ENCODE data around the gene TBC1D22A.

The TBC1D22A gene

DNA sequence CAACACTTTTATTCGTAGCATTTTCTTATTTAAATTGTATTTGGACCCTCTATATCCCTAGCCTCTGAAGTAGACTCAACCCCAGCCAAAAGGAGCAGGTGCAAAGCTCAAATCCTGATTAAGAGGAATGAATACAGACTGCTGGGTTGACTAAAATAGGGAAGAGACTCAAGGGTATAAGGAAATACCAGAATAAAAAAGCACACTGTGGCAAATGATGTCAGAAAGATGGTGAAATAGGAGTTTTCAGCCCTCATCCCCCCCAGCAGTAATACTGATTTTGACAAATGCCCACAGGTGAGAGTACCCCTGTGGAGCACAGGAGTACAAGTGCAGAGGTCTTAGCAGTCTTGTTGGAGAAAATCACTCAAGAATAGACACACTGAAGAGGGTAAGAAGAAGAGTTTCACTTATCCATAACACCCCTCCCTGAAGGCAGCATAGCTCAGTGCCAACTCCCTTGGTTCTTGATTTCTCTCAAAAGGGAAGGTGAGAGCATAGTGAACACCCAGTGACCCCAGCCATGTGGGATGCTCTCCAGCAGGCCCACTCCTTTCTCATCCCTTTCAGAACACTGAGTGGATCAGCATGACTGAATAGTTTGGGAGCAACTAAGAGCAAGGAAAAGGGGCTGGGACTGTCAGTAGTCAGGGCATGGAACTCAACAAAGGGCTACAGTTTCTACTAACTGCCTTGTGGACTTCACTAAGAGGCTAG, 71.7 kb downstream of the TBC1D22A start (continued):
- TF ChIP-seq, protein P1, sequence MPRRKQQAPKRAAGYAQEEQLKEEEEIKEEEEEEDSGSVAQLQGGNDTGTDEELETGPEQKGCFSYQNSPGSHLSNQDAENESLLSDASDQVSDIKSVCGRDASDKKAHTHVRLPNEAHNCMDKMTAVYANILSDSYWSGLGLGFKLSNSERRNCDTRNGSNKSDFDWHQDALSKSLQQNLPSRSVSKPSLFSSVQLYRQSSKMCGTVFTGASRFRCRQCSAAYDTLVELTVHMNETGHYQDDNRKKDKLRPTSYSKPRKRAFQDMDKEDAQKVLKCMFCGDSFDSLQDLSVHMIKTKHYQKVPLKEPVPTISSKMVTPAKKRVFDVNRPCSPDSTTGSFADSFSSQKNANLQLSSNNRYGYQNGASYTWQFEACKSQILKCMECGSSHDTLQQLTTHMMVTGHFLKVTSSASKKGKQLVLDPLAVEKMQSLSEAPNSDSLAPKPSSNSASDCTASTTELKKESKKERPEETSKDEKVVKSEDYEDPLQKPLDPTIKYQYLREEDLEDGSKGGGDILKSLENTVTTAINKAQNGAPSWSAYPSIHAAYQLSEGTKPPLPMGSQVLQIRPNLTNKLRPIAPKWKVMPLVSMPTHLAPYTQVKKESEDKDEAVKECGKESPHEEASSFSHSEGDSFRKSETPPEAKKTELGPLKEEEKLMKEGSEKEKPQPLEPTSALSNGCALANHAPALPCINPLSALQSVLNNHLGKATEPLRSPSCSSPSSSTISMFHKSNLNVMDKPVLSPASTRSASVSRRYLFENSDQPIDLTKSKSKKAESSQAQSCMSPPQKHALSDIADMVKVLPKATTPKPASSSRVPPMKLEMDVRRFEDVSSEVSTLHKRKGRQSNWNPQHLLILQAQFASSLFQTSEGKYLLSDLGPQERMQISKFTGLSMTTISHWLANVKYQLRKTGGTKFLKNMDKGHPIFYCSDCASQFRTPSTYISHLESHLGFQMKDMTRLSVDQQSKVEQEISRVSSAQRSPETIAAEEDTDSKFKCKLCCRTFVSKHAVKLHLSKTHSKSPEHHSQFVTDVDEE (CRISPR knock-in tag; IDR thresholded peaks at IDR 0.05): no peak
- no peak for TF ChIP-seq OSR1 (CRISPR knock-in tag; IDR thresholded peaks at IDR 0.05)
- TF ChIP-seq GLIS3 (CRISPR knock-in tag; IDR thresholded peaks at IDR 0.05): no peak
- no peak for TF ChIP-seq PPARA (CRISPR knock-in tag; IDR thresholded peaks at IDR 0.05; ENCODE audit: borderline replicate concordance)
- TF ChIP-seq ZNF565 (CRISPR knock-in tag; conservative IDR thresholded peaks at IDR 0.05; ENCODE audit: low read depth): no peak
- TF ChIP-seq, protein P2, sequence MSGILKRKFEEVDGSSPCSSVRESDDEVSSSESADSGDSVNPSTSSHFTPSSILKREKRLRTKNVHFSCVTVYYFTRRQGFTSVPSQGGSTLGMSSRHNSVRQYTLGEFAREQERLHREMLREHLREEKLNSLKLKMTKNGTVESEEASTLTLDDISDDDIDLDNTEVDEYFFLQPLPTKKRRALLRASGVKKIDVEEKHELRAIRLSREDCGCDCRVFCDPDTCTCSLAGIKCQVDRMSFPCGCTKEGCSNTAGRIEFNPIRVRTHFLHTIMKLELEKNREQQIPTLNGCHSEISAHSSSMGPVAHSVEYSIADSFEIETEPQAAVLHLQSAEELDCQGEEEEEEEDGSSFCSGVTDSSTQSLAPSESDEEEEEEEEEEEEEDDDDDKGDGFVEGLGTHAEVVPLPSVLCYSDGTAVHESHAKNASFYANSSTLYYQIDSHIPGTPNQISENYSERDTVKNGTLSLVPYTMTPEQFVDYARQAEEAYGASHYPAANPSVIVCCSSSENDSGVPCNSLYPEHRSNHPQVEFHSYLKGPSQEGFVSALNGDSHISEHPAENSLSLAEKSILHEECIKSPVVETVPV (CRISPR knock-in tag; IDR thresholded peaks at IDR 0.05): no peak
- no peak for TF ChIP-seq ARNTL (CRISPR knock-in tag; IDR thresholded peaks at IDR 0.05; ENCODE audit: borderline replicate concordance, low read depth)

DNA sequence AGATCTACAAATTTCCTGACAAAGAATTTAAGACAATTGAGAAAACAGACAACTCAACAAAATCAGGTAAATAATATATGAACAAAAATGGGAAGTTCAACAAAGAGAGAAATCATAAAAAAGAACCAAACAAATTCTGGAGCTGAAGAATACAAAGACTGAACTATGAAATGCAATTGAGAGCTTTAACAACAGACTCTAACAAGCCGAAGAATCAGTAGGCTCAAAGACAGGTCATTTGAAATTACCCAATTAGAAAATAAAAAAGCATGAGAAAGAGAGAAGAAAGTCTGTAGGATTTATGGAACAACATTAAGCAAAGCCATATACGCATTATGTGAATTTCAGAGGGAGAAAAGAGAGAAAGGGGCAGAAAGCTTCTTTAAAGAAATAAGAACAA, 72.8 kb downstream of the TBC1D22A start:
- TF ChIP-seq RARB (CRISPR knock-in tag; IDR thresholded peaks at IDR 0.05) (no peak), ZC3H10 (CRISPR knock-in tag; IDR thresholded peaks at IDR 0.05) (no peak), ESRRG (CRISPR knock-in tag; IDR thresholded peaks at IDR 0.05) (no peak), CSDC2 (CRISPR knock-in tag; IDR thresholded peaks at IDR 0.05) (no peak), OSR1 (CRISPR knock-in tag; IDR thresholded peaks at IDR 0.05) (no peak), BACH2 (CRISPR knock-in tag; IDR thresholded peaks at IDR 0.05; ENCODE audit: borderline replicate concordance) (no peak), ISL1 (CRISPR knock-in tag; IDR thresholded peaks at IDR 0.05) (no peak), ZFP30 (CRISPR knock-in tag; IDR thresholded peaks at IDR 0.05) (no peak), SNAI2 (CRISPR knock-in tag; IDR thresholded peaks at IDR 0.05) (no peak), PPARA (CRISPR knock-in tag; IDR thresholded peaks at IDR 0.05; ENCODE audit: borderline replicate concordance) (no peak), GLIS3 (CRISPR knock-in tag; IDR thresholded peaks at IDR 0.05) (no peak), ZFP3 (CRISPR knock-in tag; IDR thresholded peaks at IDR 0.05) (no peak), ZNF8 (CRISPR knock-in tag; IDR thresholded peaks at IDR 0.05) (no peak), TOX (CRISPR knock-in tag; IDR thresholded peaks at IDR 0.05; ENCODE audit: borderline replicate concordance) (no peak), ZNF565 (CRISPR knock-in tag; conservative IDR thresholded peaks at IDR 0.05; ENCODE audit: low read depth) (no peak), TCF4 (CRISPR knock-in tag; IDR thresholded peaks at IDR 0.05; ENCODE audit: borderline replicate concordance) (no peak)
- TF ChIP-seq, protein P3, sequence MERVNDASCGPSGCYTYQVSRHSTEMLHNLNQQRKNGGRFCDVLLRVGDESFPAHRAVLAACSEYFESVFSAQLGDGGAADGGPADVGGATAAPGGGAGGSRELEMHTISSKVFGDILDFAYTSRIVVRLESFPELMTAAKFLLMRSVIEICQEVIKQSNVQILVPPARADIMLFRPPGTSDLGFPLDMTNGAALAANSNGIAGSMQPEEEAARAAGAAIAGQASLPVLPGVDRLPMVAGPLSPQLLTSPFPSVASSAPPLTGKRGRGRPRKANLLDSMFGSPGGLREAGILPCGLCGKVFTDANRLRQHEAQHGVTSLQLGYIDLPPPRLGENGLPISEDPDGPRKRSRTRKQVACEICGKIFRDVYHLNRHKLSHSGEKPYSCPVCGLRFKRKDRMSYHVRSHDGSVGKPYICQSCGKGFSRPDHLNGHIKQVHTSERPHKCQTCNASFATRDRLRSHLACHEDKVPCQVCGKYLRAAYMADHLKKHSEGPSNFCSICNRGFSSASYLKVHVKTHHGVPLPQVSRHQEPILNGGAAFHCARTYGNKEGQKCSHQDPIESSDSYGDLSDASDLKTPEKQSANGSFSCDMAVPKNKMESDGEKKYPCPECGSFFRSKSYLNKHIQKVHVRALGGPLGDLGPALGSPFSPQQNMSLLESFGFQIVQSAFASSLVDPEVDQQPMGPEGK (CRISPR knock-in tag; IDR thresholded peaks at IDR 0.05; ENCODE audit: borderline replicate concordance): no peak
- TF ChIP-seq, protein P1 (CRISPR knock-in tag; IDR thresholded peaks at IDR 0.05): no peak
- TF ChIP-seq, protein P4, sequence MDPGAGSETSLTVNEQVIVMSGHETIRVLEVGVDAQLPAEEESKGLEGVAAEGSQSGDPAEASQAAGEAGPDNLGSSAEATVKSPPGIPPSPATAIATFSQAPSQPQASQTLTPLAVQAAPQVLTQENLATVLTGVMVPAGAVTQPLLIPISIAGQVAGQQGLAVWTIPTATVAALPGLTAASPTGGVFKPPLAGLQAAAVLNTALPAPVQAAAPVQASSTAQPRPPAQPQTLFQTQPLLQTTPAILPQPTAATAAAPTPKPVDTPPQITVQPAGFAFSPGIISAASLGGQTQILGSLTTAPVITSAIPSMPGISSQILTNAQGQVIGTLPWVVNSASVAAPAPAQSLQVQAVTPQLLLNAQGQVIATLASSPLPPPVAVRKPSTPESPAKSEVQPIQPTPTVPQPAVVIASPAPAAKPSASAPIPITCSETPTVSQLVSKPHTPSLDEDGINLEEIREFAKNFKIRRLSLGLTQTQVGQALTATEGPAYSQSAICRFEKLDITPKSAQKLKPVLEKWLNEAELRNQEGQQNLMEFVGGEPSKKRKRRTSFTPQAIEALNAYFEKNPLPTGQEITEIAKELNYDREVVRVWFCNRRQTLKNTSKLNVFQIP (CRISPR knock-in tag; IDR thresholded peaks at IDR 0.05; ENCODE audit: borderline replicate concordance, low read depth): no peak
- TF ChIP-seq, protein P2 (CRISPR knock-in tag; IDR thresholded peaks at IDR 0.05): no peak
- no peak for ATAC-seq
